SK-MEL-5 (cell line): ENCODE results near the gene RBMS2. TPM values are rescaled to one million over a fixed set of nuclear protein-coding genes. Genes with fewer than 3 reads are reported as not detected.
"Not testable (repeated sequence)": the region's sequence is repeated elsewhere in the genome, so short reads cannot be mapped to it uniquely, and the experiment has no call there.

Source experiments
- DNase-seq: peaks from one replicate; pipeline ENCODE4 v3.0.0-alpha.2; 2016; ENCODE audit warnings: low read depth, low spot score
- in situ Hi-C: cut with HindIII; loops from 2 replicates; pipeline ENCODE4 v1.10.0; 2016; ENCODE audit warnings: low sequenced_read_pairs, high pct_unique_total_duplicates, low pct_unique_long_range_greater_than_20kb
- total RNA-seq: library from RNA; depleted of rRNA; stranded (reverse); fragments of >200 nt; shearing (Covaris generic); gene quantifications from 2 replicates; pipeline ENCODE4 v1.2.3, GENCODE V29; 2014

RBMS2 gene
- total RNA-seq, 1 experiment from 2014 or later = 6.0 TPM

- in situ Hi-C loops = no loop called here
- DNase-seq = no peak
Measured at GRCh38 chr12:56545023-56545604, 23.5 kb downstream of the RBMS2 start.

DNA sequence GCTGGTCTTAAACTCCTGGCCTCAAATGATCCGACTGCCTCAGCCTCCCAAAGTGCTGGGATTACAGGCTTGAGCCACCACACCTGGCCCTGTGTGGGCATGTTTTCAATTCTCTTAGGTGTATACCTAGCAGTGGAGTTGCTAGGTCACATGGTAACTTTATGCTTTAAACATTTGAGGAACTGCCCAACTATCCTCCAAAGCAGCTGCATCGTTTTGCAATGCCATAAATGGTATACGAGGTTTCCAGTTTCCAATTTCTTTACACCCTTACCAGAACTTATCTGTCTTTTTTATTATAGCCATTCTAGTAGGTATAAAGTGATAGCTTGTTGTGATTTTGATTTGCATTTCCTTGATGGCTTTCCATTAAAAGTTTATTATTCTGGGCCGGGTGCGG is 25.1 kb downstream of the RBMS2 start:
- no peak for DNase-seq
- in situ Hi-C loops = no loop called here

GRCh38 chr12:56551070-56551469 is 29.4 kb downstream of the RBMS2 start:
- in situ Hi-C loops = no loop called here
- DNase-seq = no peak

GRCh38 chr12:56565510-56566101 is 44.0 kb downstream of the RBMS2 start:
- DNase-seq = peak; percentile 34
- in situ Hi-C loops = no loop called here

- in situ Hi-C loops = no loop called here
- DNase-seq = no peak
Measured at GRCh38 chr12:56568146-56568545, 46.5 kb downstream of the RBMS2 start.

DNA sequence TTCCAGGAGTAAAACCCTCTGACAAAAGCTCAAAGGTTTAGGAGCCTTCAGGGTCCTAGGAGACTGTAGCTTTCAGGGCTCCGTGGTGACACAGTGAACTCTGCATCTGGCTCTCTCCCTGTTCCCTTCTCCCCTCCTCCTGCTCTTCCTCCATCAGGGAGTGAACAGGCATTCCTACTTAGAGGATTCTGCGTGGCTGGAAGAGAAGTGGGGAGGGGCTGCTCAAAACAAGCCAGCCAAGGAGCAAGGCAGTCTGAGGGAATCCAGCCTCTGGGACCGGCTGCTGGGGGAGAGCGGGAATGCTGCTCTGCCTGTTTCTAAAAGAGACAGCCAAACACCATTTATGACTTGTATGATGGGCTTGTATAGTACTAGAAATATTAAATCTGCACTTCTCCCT is 49.5 kb downstream of the RBMS2 start:
- in situ Hi-C loops = no loop called here
- DNase-seq = no peak

GRCh38 chr12:56572288-56572687 is 50.7 kb downstream of the RBMS2 start:
- in situ Hi-C loops = no loop called here
- DNase-seq = no peak

DNA sequence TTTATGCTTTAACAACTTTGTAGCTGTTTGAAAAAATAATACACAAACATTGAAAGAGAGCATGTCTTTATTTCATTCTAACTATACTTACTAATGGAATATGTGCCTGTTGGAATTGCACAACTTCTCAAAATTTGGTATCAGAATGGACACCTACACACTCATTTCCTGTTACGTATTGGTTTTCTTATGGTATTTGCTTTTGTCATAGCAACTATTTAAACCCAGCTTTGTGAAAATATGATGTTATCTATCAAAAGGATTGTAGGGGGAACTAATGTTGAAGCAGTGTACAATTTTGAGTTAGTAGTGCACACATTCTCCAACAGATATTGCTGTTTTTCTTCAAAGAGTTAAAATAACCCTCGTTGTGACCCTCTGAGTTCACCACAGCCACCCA is 52.6 kb downstream of the RBMS2 start:
- no peak for DNase-seq
- in situ Hi-C loops = no loop called here

DNA sequence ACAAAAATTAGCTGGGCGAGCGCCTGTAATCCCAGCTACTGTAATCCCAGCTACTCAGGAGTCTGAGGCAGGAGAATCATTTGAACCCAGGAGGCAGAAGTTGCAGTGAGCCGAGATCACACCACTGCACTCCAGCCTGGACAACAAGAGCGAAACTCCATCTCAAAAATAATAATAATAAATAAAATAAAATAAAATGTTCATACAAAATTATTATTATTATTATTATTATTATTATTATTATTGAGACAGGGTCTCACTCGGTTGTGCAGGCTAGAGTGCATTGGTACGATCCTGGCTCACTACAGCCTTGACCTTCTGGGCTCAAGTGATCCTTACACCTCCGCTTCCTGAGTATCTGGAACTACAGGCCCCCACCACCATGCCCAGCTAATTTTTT is 55.6 kb downstream of the RBMS2 start:
- DNase-seq, in situ Hi-C loops: not testable (repeated sequence)

- in situ Hi-C loops = no loop called here
Measured at GRCh38 chr12:56578983-56579546, 57.4 kb downstream of the RBMS2 start.

DNA sequence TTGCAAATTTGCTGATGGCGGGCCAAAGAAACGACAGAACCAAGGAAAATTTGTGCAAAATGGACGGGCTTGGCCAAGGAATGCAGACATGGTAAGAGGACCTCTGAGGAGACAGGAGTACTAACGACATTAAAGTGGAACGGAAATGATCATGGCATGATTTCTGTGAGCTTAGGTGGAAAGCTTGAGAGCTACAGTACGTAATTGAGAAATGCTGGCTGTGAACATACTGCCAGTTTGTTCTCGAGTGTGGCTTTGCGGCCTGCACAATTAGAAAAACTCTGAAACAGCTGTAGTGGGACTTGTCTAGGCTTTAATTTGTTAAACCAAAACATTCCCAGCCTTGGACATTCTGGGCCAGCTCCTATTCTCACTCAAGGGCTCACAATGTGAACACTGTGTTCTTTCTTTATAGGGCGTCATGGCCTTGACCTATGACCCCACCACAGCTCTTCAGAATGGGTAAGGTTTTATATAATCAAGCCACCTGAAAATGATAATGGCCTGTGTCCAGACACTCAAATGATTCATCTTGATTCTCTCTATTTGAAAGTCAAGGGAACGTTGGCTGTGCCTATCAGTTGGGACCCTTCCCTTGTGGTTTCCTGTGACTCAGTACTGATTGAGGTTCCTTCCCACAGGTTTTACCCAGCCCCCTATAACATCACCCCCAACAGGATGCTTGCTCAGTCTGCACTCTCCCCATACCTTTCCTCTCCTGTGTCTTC is 60.0 kb downstream of the RBMS2 start:
- in situ Hi-C loops = no loop called here
- DNase-seq = no peak

More at GRCh38 chr12:56578983-56579546, 57.4 kb downstream of the RBMS2 start:
- no peak for DNase-seq

- DNase-seq = no peak
- in situ Hi-C loops = no loop called here
Measured at GRCh38 chr12:56585098-56585497, 63.5 kb downstream of the RBMS2 start.

- in situ Hi-C loops = no loop called here
- no peak for DNase-seq
Measured at GRCh38 chr12:56589783-56590182, 68.2 kb downstream of the RBMS2 start.

- DNase-seq = peak; percentile 71
- in situ Hi-C loops = no loop called here
Measured at GRCh38 chr12:56590237-56590830, 68.7 kb downstream of the RBMS2 start.

- in situ Hi-C loops = no loop called here
- DNase-seq = no peak
Measured at GRCh38 chr12:56591126-56591525, 69.5 kb downstream of the RBMS2 start.

DNA sequence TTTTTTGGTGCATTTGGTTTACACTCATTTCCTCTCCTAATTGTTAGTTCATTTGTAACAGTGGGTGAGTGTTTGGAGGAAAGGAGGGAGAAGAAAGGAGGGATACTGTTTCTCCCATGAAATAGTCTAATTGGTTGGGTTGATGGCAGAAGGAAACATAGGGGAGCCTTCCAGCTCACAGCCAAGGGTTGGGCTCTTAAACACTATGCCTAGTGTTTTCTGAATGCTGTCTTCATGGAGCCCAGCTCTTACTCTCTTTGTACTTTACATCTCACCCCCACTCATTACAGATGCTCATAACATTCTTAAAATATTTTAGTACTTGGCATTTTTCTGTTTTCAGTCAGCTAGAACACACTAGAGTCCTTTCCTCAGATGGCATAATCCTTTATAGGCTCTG is 70.3 kb downstream of the RBMS2 start:
- DNase-seq = peak; percentile 20
- in situ Hi-C loops = no loop called here

GRCh38 chr12:56593909-56594621 is 72.4 kb downstream of the RBMS2 start:
- DNase-seq = peak; percentile 80
- in situ Hi-C loops = no loop called here

GRCh38 chr12:56596815-56597214 is 75.2 kb downstream of the RBMS2 start:
- no peak for DNase-seq
- in situ Hi-C loops = no loop called here
